SK-N-SH (cell line): ENCODE measurements around the gene HPDL. TPM values are rescaled to one million over a fixed set of nuclear protein-coding genes. Genes with fewer than 3 reads are reported as not detected.

ENCODE experiments used
- CTCF ChIA-PET: fragments of 300-600, 350-600 bp; formaldehyde crosslinking; extraction: SDS; loops from one replicate; lab custom pipeline; 2021; lab: Yijun Ruan, JAX
- POLR2A ChIA-PET: fragments of 350-600 bp; sonication (Branson Sonifier 250); formaldehyde crosslinking; extraction: SDS; loops from one replicate; lab custom pipeline; 2020; ENCODE audit warnings: antibody characterized with exemption, inconsistent platforms; lab: Yijun Ruan, JAX
- DNase-seq: peaks from one replicate; pipeline ENCODE4 v3.0.0; 2012
- H2AFZ ChIP-seq: fragments of 200-600 bp; sonication (generic); 2 replicates; pipeline ENCODE4 v1.8.1; 2016; ENCODE audit warnings: antibody characterized with exemption, mild to moderate bottlenecking, low read depth
- H3F3A ChIP-seq: fragments of 200-600 bp; sonication (generic); replicated peaks from 2 replicates; pipeline ENCODE3; 2016; ENCODE audit warnings: antibody characterized with exemption, mild to moderate bottlenecking; ENCODE audit not compliant: insufficient read depth
- H3K27ac ChIP-seq, 2 experiments: fragments of 200-500 bp in 1 of 2; fragments of 200-600 bp in 1 of 2; sonication (Bioruptor generic) in 1 of 2; sonication (generic), shearing (Covaris generic) in 1 of 2; 2 replicates each; pipeline versions ENCODE4 v1.5.1 to v1.6.1; 2014 to 2016; ENCODE audit warnings: low read depth in 2 of 2, inconsistent platforms in 1 of 2, low read length in 1 of 2, mild to moderate bottlenecking in 1 of 2, mixed read lengths in 1 of 2
- H3K27me3 ChIP-seq: fragments of 200-600 bp; sonication (generic), shearing (Covaris generic); 2 replicates; pipeline ENCODE4 v1.6.1; 2016; ENCODE audit warnings: mixed run types; ENCODE audit not compliant: insufficient read depth
- H3K36me3 ChIP-seq, 2 experiments: fragments of 200-500 bp in 1 of 2; fragments of 200-600 bp in 1 of 2; sonication (Bioruptor generic) in 1 of 2; sonication (generic) in 1 of 2; replicated peaks in 1 of 2; 2 replicates each; pipeline versions ENCODE3 to v1.5.1; 2014 to 2016; ENCODE audit warnings: low read length in 1 of 2, mild to moderate bottlenecking in 1 of 2; ENCODE audit not compliant: insufficient read depth in 2 of 2, control insufficient read depth in 1 of 2
- H3K4me1 ChIP-seq, 2 experiments: fragments of 200-500 bp in 1 of 2; fragments of 200-600 bp in 1 of 2; sonication (Bioruptor generic) in 1 of 2; sonication (generic), shearing (Covaris generic) in 1 of 2; 2 replicates each; pipeline versions ENCODE4 v1.5.1 to v1.6.1; 2014 to 2016; ENCODE audit warnings: low read depth in 1 of 2, low read length in 1 of 2, mixed run types in 1 of 2; ENCODE audit not compliant: insufficient read depth in 2 of 2, control insufficient read depth in 1 of 2
- H3K4me2 ChIP-seq: fragments of 200-600 bp; sonication (generic), shearing (Covaris generic); 2 replicates; pipeline ENCODE4 v1.6.1; 2017; ENCODE audit warnings: mixed run types
- H3K4me3 ChIP-seq, 2 experiments: fragments of 200-500 bp in 1 of 2; fragments of 200-600 bp in 1 of 2; sonication (Bioruptor generic) in 1 of 2; sonication (generic), shearing (Covaris generic) in 1 of 2; 2 replicates each; pipeline versions ENCODE4 v1.5.1 to v1.8.1; 2014 to 2016; ENCODE audit warnings: low read depth in 2 of 2, inconsistent platforms in 1 of 2, low read length in 1 of 2, mild to moderate bottlenecking in 1 of 2, mixed read lengths in 1 of 2, moderate library complexity in 1 of 2
- H3K79me2 ChIP-seq: fragments of 200-600 bp; sonication (generic); 2 replicates; pipeline ENCODE4 v1.8.1; 2017; ENCODE audit warnings: mild to moderate bottlenecking; ENCODE audit not compliant: insufficient read depth
- H3K9ac ChIP-seq: fragments of 200-600 bp; sonication (generic); 2 replicates; pipeline ENCODE4 v1.6.1; 2017; ENCODE audit warnings: mixed run types
- H3K9me2 ChIP-seq: fragments of 200-600 bp; sonication (generic); 2 replicates; pipeline ENCODE4 v1.6.1; 2017; ENCODE audit warnings: mixed run types
- H3K9me3 ChIP-seq: fragments of 200-600 bp; sonication (generic); 2 replicates; pipeline ENCODE4 v1.6.1; 2017; ENCODE audit warnings: mixed run types, mild to moderate bottlenecking, moderate library complexity
- H4K20me1 ChIP-seq: fragments of 200-600 bp; sonication (generic); 2 replicates; pipeline ENCODE4 v1.6.1; 2017; ENCODE audit warnings: mild to moderate bottlenecking, mixed run types; ENCODE audit not compliant: insufficient read depth
- CHD2 ChIP-seq: fragments of 150-350 bp; IDR thresholded peaks from 2 replicates; pipeline ENCODE4 v1.6.1; 2018; ENCODE audit warnings: low read length; ENCODE audit not compliant: partially characterized antibody
- ELF1 ChIP-seq: IDR thresholded peaks from 2 replicates; pipeline ENCODE4 v1.4.0; 2012
- EZH2phosphoT487 ChIP-seq: fragments of 200-600 bp; sonication (generic); IDR thresholded peaks from 2 replicates; pipeline ENCODE4 v1.6.1; 2017; ENCODE audit warnings: low read depth, mixed run types, mild to moderate bottlenecking, antibody characterized with exemption, moderate library complexity, borderline replicate concordance
- FOXJ3 ChIP-seq: sonication (generic); formaldehyde crosslinking; IDR thresholded peaks from 2 replicates; pipeline ENCODE4 v1.5.1; 2020; ENCODE audit warnings: mild to moderate bottlenecking, missing genetic modification reagents
- FOXM1 ChIP-seq: IDR thresholded peaks from 2 replicates; pipeline ENCODE4 v1.4.0; 2012; ENCODE audit warnings: low read depth, mild to moderate bottlenecking
- GATA2 ChIP-seq: sonication (generic); formaldehyde crosslinking; IDR thresholded peaks from 2 replicates; pipeline ENCODE4 v1.5.0; 2020; ENCODE audit warnings: mild to moderate bottlenecking, missing genetic modification reagents
- IRF3 ChIP-seq: fragments of 150-350 bp; IDR thresholded peaks from 2 replicates; pipeline ENCODE4 v1.6.1; 2016; ENCODE audit warnings: mild to moderate bottlenecking, low read depth, low read length
- JUND ChIP-seq: IDR thresholded peaks from 2 replicates; pipeline ENCODE4 v1.4.0; 2012
- MXI1 ChIP-seq: IDR thresholded peaks from 2 replicates; pipeline ENCODE4 v1.6.1; 2012; ENCODE audit warnings: mild to moderate bottlenecking, low read depth, low read length, improper control_type of control experiment
- NFIC ChIP-seq: IDR thresholded peaks from 2 replicates; pipeline ENCODE4 v1.4.0; 2012; ENCODE audit warnings: borderline replicate concordance
- RCOR1 ChIP-seq: fragments of 150-350 bp; IDR thresholded peaks from 2 replicates; pipeline ENCODE4 v1.6.1; 2017; ENCODE audit warnings: antibody characterized with exemption, low read length
- REST ChIP-seq: IDR thresholded peaks from 2 replicates; pipeline ENCODE4 v1.6.1; 2012; ENCODE audit warnings: mild to moderate bottlenecking, low read depth, low read length, moderate library complexity
- RXRA ChIP-seq: IDR thresholded peaks from 2 replicates; pipeline ENCODE4 v1.4.0; 2012; ENCODE audit warnings: low read depth, mild to moderate bottlenecking, borderline replicate concordance
- TAF1 ChIP-seq: IDR thresholded peaks from 2 replicates; pipeline ENCODE4 v1.6.1; 2012; ENCODE audit warnings: low read depth, mild to moderate bottlenecking, low read length, moderate library complexity, borderline replicate concordance
- TCF12 ChIP-seq: IDR thresholded peaks from 2 replicates; pipeline ENCODE4 v1.4.0; 2012
- USF2 ChIP-seq: fragments of 150-350 bp; IDR thresholded peaks from 2 replicates; pipeline ENCODE4 v1.6.1; 2017; ENCODE audit warnings: antibody characterized with exemption, low read length, low read depth, borderline replicate concordance
- WGBS: methylation state at CpG from one replicate; pipeline ENCODE4 v1.1.6; 2017; ENCODE audit warnings: low lambda C conversion rate; 5-methylcytosine and 5-hydroxymethylcytosine counted together
- polyA plus RNA-seq, 3 experiments: library from polyadenylated mRNA; depleted of rRNA; stranded (reverse); fragments of >200 nt; gene quantifications; 2 replicates each; pipeline ENCODE4 v1.2.3, GENCODE V29; 2012

The HPDL gene
- polyA plus RNA-seq, 1 of the 3 experiments (the other 2 are of a cell fraction) = 0.25 TPM

GRCh38 chr1:45344499-45344898 lies 17.8 kb downstream of the HPDL start:
- POLR2A ChIA-PET = no interaction called here
- Histone ChIP-seq H3K27ac (no peak overlapping the region), H3K4me2 (no peak overlapping the region), H3K9me3 (no peaks in the 10 kb centered on the region), H3K36me3 (peaks cover 14 to 36% of the 10 kb centered on the region in 2 experiments), H3K4me1 (peaks cover 11 to 16% of the 10 kb centered on the region in 2 experiments; a peak in 2 of 4 replicates), H3K9ac (no peak overlapping the region), H3K27me3 (no peaks in the 10 kb centered on the region), H3K4me3 (no peak overlapping the region), H3K79me2 (peaks cover 19% of the 10 kb centered on the region), H4K20me1 (no peaks in the 10 kb centered on the region), H2AFZ (no peak overlapping the region), H3K9me2 (no peaks in the 10 kb centered on the region), H3F3A (peaks cover 7% of the 10 kb centered on the region)
- CTCF ChIA-PET = interaction anchor here (2.2 to 8.8 kb wide), 2 partner anchors 15 to 149 kb away, joined by 9 to 55 read pairs; partner anchors contain the start of gene TESK2
- no peak for DNase-seq
- TF ChIP-seq GATA2 (CRISPR knock-in tag) = no peak
- TF ChIP-seq NFIC = no peak
- no peak for TF ChIP-seq JUND
- TF ChIP-seq EZH2phosphoT487 = no peak
- TF ChIP-seq RCOR1 = no peak
- TF ChIP-seq RXRA = no peak
- no peak for TF ChIP-seq ELF1
- 100% methylated on average over 1 of the region's 2 CpGs for WGBS

GRCh38 chr1:45345014-45345413 lies 18.3 kb downstream of the HPDL start:
- Histone ChIP-seq H3K9me3 (no peaks in the 10 kb centered on the region), H3K4me2 (no peak overlapping the region), H3F3A (peaks cover 4% of the 10 kb centered on the region), H3K4me3 (no peak overlapping the region), H3K4me1 (peaks cover 11 to 16% of the 10 kb centered on the region in 2 experiments; a peak in 2 of 4 replicates), H2AFZ (no peak overlapping the region), H3K9ac (no peak overlapping the region), H3K9me2 (no peaks in the 10 kb centered on the region), H3K79me2 (peaks cover 19% of the 10 kb centered on the region), H4K20me1 (no peaks in the 10 kb centered on the region), H3K36me3 (peaks cover 14 to 36% of the 10 kb centered on the region in 2 experiments), H3K27me3 (no peaks in the 10 kb centered on the region), H3K27ac (no peak overlapping the region)
- WGBS = 100% methylated on average over 4 of the region's 13 CpGs
- TF ChIP-seq USF2 (no peak), FOXJ3 (CRISPR knock-in tag) (no peak), TCF12 (no peak), MXI1 (no peak), GATA2 (CRISPR knock-in tag) (no peak), IRF3 (no peak), FOXM1 (no peak), REST (no peak), TAF1 (no peak), CHD2 (no peak)
- ChIA-PET CTCF (interaction anchor here (1.3 to 8.8 kb wide), 2 partner anchors 148 to 168 kb away, joined by 5 to 55 read pairs; partner anchors contain the start of gene TESK2), POLR2A (no interaction called here)
- no peak for DNase-seq
